CD4-positive, alpha-beta T cell treated with Interleukin-15 for 1 hour (primary cell): ENCODE data around the gene SCAPER.
"Not testable (repeated sequence)": the region's sequence is repeated elsewhere in the genome, so short reads cannot be mapped to it uniquely, and the experiment has no call there.

Experiments used
- DNase-seq: peaks from one replicate; pipeline ENCODE4 v3.0.0-alpha.2; 2020

The SCAPER gene

GRCh38 chr15:76912430-76912829 is 7.3 kb upstream of the SCAPER start:
- DNase-seq, result no peak

GRCh38 chr15:76905855-76906254 is 715 bp upstream of the SCAPER start:
- no peak for DNase-seq

GRCh38 chr15:76904461-76905012 is 603 bp downstream of the SCAPER start:
- DNase-seq, result no peak

DNA sequence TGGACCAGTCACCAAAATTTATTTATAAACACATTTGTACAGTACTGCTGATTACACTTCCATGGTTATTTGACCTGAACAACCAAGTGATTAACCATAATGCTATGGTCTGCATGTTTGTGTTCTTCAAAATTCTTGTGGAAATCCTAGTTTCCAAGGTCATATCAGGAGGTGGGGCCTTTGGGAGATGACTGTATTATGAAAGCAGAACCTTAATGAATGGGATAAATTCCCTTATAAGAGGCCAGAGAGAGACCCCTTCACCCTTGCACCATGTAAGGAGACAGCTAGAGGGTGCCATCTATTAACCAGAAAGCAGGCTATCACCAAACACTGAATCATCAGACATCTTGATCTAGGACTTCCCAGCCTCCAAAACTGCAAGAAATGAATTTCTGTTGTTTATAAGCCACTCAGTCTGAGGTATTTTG is 1.9 kb downstream of the SCAPER start:
- DNase-seq, result no peak

DNA sequence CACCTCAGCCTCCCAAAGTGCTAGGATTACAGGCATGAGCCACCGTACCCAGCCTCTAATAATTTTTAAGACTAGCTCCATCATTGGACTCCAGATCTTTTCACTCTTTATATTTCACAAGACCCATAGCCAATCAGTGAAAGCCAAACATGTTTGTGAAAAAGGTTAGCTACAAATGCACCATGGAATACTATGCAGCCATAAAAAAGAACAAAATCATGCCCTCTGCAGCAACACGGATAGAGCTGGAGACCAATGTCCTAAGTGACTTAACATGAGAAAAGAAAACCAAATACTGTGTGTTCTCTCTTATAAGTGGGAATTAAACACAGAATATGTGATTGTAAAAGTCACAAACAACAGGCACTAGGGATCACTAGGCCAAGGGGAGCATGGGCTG is 3.2 kb downstream of the SCAPER start:
- DNase-seq, result no peak

DNA sequence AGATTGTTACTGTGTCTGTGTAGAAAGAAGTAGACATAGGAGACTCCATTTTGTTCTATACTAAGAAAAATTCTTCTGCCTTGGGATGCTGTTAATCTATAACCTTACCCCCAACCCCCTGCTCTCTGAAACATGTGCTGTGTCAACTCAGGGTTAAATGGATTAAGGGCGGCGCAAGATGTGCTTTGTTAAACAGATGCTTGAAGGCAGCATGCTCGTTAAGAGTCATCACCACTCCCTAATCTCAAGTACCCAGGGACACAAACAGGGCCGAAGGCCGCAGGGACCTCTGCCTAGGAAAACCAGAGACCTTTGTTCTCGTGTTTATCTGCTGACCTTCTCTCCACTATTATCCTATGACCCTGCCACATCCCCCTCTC is 5.2 kb downstream of the SCAPER start:
- DNase-seq, result not testable (repeated sequence)

GRCh38 chr15:76899176-76899930 is 5.8 kb downstream of the SCAPER start:
- not testable (repeated sequence) for DNase-seq

DNA sequence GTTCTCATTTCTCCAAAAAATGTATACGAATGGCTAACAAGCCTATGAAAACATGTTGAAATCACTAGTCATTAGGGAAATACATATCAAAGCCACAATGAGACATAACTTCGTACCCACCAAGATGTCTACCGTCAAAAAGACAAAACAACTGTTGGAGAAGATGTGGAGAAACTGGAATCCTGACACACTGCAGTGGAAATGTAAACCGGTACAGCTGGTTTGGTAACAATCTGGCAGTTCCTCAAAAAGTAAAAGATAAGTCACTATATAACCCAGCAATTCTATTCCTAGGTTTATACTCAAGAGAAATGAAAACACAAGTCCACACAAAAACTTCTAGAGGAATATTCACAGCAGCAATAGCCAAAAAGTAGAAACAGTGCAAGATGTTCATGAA is 7.0 kb downstream of the SCAPER start:
- no peak for DNase-seq

GRCh38 chr15:76894174-76894573 is 11.0 kb downstream of the SCAPER start:
- no peak for DNase-seq

GRCh38 chr15:76892836-76893235 is 12.3 kb downstream of the SCAPER start:
- DNase-seq, result not testable (repeated sequence)

DNA sequence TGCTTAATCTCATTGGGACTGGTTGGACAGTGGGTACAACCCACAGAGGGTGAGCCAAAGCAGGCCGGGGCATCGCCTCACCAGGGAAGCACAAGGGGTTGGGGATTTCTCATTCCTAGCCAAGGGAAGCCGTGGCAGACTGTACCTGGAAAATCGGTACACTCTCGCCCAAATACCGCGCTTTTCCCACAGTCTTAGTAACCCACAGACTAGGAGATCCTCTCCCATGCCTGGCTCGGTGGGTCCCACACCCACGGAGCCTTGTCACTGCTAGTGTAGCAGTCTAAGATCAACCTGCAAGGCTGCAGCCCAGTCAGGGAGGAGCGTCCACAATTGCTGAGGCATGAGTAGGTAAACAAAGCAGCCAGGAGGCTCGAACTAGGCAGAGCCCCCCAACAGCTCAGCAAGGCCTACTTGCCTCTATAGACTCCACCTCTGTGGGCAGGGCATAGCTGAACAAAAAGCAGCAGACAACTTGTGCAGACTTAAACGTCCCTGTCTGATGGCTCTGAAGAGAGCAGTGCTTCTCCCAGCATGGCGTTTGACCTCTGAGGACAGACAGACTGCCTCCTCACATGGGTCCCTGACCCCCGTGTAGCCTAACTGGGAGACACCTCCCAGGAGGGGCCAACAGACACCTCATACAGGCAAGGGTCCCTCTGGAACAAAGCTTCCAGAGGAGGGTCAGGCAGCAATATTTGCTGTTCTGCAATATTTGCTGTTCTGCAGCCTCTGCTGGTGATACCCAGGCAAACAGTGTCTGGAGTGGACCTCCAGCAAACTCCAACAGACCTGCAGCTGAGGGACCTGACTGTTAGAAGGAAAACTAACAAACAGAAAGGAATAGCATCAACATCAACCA is 17.6 kb downstream of the SCAPER start:
- not testable (repeated sequence) for DNase-seq

DNA sequence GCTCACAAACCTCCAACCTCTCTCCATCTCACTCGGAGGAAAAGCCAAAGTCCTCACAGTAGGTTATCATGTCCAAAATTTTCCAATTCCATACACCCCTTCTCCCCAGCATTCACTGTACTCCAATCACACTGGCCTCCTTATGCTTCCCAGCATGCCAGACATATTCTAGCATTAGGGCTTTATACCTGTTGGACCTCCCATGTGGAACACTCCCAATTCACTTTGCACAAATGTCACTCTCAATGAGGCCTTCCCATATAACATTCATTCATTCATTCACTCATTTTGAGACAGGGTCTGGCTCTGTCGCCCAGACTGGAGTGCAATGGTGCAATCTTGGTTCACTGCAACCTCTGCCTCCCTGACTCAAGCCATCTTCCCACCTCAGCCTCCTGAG is 19.9 kb downstream of the SCAPER start:
- no peak for DNase-seq

DNA sequence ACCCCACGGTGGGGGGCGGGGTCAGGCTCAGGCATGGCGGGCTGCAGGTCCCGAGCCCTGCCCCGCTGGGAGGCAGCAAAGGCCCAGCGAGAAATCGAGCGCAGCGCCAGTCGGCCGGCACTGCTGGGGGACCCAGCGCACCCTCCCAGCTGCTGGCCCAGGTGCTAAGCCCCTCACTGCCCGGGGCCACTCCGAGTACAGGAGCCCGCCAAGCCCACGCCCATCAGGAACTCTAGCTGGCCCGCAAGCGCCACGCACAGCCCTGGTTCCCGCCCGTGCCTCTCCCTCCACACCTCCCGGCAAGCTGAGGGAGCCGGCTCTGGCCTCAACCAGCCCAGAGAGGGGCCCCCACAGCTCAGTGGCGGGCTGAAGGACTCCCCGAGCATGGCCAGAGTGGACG is 29.2 kb downstream of the SCAPER start:
- no peak for DNase-seq

DNA sequence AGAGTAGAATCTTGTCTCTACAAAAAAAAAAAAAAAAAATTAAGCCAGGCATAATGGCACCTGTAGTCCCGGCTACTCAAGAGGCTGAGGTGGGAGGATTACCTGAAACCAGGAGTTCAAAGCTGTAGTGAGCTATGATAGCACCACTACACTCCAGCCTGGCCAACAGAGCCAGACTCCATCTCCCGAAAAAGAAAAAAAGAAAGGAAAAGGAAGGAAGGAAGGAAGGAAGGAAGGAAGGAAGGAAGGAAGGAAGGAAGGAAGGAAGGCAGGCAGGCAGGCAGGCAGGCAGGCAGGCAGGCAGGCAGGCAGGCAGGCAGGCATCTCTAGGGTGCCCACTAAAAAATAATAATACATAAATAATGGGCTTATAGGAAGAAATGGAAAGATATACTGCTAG is 32.1 kb downstream of the SCAPER start:
- DNase-seq, result not testable (repeated sequence)

- no peak for DNase-seq
These were observed 33.2 kb downstream of the SCAPER start for GRCh38 chr15:76871930-76872329.

GRCh38 chr15:76868740-76869139 is 36.4 kb downstream of the SCAPER start:
- no peak for DNase-seq

- DNase-seq, result no peak
These were observed 38.3 kb downstream of the SCAPER start for GRCh38 chr15:76866716-76867321.

- no peak for DNase-seq
These were observed 39.1 kb downstream of the SCAPER start for GRCh38 chr15:76866008-76866407.

GRCh38 chr15:76865548-76865991 is 39.6 kb downstream of the SCAPER start:
- no peak for DNase-seq

DNA sequence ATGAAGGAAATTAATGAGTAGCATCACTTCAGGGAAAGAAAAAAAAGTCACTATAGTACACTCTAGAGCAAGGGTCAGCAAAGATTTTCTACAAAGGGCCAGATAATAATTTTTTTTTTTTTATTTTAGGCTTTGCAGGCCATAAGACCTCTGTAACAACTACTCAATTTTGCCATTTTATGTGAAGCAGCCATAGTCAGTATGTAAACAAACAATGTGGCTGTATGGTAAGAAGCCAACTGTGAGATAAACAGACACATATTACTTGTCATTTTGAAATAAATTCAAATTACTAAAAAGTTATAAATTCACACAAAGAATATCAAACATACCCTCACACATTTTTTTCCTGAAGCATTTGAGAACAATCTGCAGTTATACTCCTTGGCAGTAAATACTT is 40.6 kb downstream of the SCAPER start:
- DNase-seq, result no peak

- no peak for DNase-seq
These were observed 41.4 kb downstream of the SCAPER start for GRCh38 chr15:76863693-76864092.

GRCh38 chr15:76863123-76863522 is 42.0 kb downstream of the SCAPER start:
- no peak for DNase-seq

- DNase-seq, result no peak
These were observed 43.2 kb downstream of the SCAPER start for GRCh38 chr15:76861815-76862397.
